SK-N-SH treated with all-trans-retinoic acid at 6 μM for 48 hours (cell line): ENCODE results near the gene GPC2.
A peak's percentile ranks its signal among the peaks of the same experiment; 100 is the strongest.

ENCODE experiments used
- ATAC-seq: fragments of 200-7000 bp; cut with Tn5 transposase; 3 replicates; pipeline ENCODE4 v1.9.1; 2020; ENCODE audit warnings: mild to moderate bottlenecking, moderate library complexity
- ARNTL ChIP-seq: fragments of 450-650 bp; formaldehyde crosslinking; IDR thresholded peaks from 2 replicates; pipeline ENCODE4 v1.5.0; 2020; ENCODE audit warnings: low read depth, mild to moderate bottlenecking, moderate library complexity, borderline replicate concordance
- BACH2 ChIP-seq: fragments of 250-450 bp; sonication (Bioruptor Pico); IDR thresholded peaks from 2 replicates; pipeline ENCODE4 v1.9.0; 2021; ENCODE audit warnings: mild to moderate bottlenecking, borderline replicate concordance
- CREB5 ChIP-seq: fragments of 250-450 bp; sonication (Bioruptor Pico); IDR thresholded peaks from 2 replicates; pipeline ENCODE4 v1.5.1; 2020; ENCODE audit warnings: low read depth, mild to moderate bottlenecking, moderate library complexity
- CSDC2 ChIP-seq: fragments of 250-450 bp; sonication (Bioruptor Pico); IDR thresholded peaks from 2 replicates; pipeline ENCODE4 v1.5.0; 2020; ENCODE audit warnings: mild to moderate bottlenecking, moderate library complexity
- CSRNP3 ChIP-seq: fragments of 250-450 bp; sonication (Bioruptor Pico); IDR thresholded peaks from 2 replicates; pipeline ENCODE4 v1.5.1; 2021; ENCODE audit warnings: mild to moderate bottlenecking, moderate library complexity
- ESRRG ChIP-seq: fragments of 250-450 bp; sonication (Bioruptor Pico); IDR thresholded peaks from 2 replicates; pipeline ENCODE4 v1.6.1; 2021; ENCODE audit warnings: mild to moderate bottlenecking
- GLIS3 ChIP-seq: fragments of 250-450 bp; sonication (Bioruptor Pico); IDR thresholded peaks from 2 replicates; pipeline ENCODE4 v1.5.0; 2020; ENCODE audit warnings: mild to moderate bottlenecking, moderate library complexity
- ISL1 ChIP-seq: fragments of 250-450 bp; sonication (Bioruptor Pico); IDR thresholded peaks from 2 replicates; pipeline ENCODE4 v2.1.2; 2022; ENCODE audit warnings: mild to moderate bottlenecking, moderate library complexity
- OSR1 ChIP-seq: fragments of 250-450 bp; sonication (Bioruptor Pico); IDR thresholded peaks from 2 replicates; pipeline ENCODE4 v1.8.0; 2022; ENCODE audit warnings: moderate library complexity, mild to moderate bottlenecking, inconsistent platforms
- PATZ1 ChIP-seq: fragments of 250-450 bp; sonication (Bioruptor Pico); IDR thresholded peaks from 2 replicates; pipeline ENCODE4 v1.8.0; 2020; ENCODE audit warnings: mild to moderate bottlenecking, moderate library complexity, borderline replicate concordance
- SNAI2 ChIP-seq: fragments of 250-450 bp; sonication (Bioruptor Pico); IDR thresholded peaks from 2 replicates; pipeline ENCODE4 v1.5.0; 2020; ENCODE audit warnings: mild to moderate bottlenecking, moderate library complexity
- TOX ChIP-seq: fragments of 250-450 bp; sonication (Bioruptor Pico); IDR thresholded peaks from 2 replicates; pipeline ENCODE4 v1.8.0; 2021; ENCODE audit warnings: mild to moderate bottlenecking, moderate library complexity, borderline replicate concordance
- TSHZ2 ChIP-seq: fragments of 250-450 bp; sonication (Bioruptor Pico); IDR thresholded peaks from 2 replicates; pipeline ENCODE4 v1.5.0; 2020; ENCODE audit warnings: mild to moderate bottlenecking, moderate library complexity
- ZC3H10 ChIP-seq: fragments of 250-450 bp; sonication (Bioruptor Pico); IDR thresholded peaks from 2 replicates; pipeline ENCODE4 v1.5.1; 2021; ENCODE audit warnings: mild to moderate bottlenecking, moderate library complexity
- ZNF70 ChIP-seq: fragments of 450-650 bp; formaldehyde crosslinking; IDR thresholded peaks from 2 replicates; pipeline ENCODE4 v1.5.0; 2020; ENCODE audit warnings: mild to moderate bottlenecking, moderate library complexity

The GPC2 gene

GRCh38 chr7:100157334-100158228, 19.6 kb downstream of the GPC2 start:
- ATAC-seq, result peak; percentile 51
- TF ChIP-seq CREB5, result no peak
- peak; percentile 83; the same call in 1 of the 2 replicates for TF ChIP-seq PATZ1
- TF ChIP-seq TSHZ2 (CRISPR knock-in tag), result no peak
- TF ChIP-seq BACH2, result no peak

- TF ChIP-seq SNAI2 (no peak), CSDC2 (CRISPR knock-in tag) (no peak), ISL1 (no peak), ZNF70 (CRISPR knock-in tag) (no peak), ESRRG (CRISPR knock-in tag) (no peak), OSR1 (CRISPR knock-in tag) (no peak), ZC3H10 (CRISPR knock-in tag) (no peak), PATZ1 (no peak), CSRNP3 (CRISPR knock-in tag) (no peak), GLIS3 (CRISPR knock-in tag) (no peak), TOX (CRISPR knock-in tag) (no peak)
- no peak for ATAC-seq
These were observed 20.2 kb downstream of the GPC2 start for GRCh38 chr7:100157069-100157333.

GRCh38 chr7:100156331-100157068, 20.7 kb downstream of the GPC2 start:
- no peak for TF ChIP-seq ARNTL
- ATAC-seq, result no peak

GRCh38 chr7:100155553-100156317, 21.4 kb downstream of the GPC2 start:
- no peak for TF ChIP-seq ARNTL
- ATAC-seq, result no peak
